Ishikawa (cell line): ENCODE results near the gene ADA.

ENCODE experiments used
- CEBPB ChIP-seq: IDR thresholded peaks from 2 replicates; pipeline ENCODE4 v1.6.1; 2012
- CREB1 ChIP-seq: IDR thresholded peaks from 2 replicates; pipeline ENCODE4 v1.6.1; 2012; ENCODE audit warnings: low read depth
- EGR1 ChIP-seq: IDR thresholded peaks from 2 replicates; pipeline ENCODE4 v1.6.1; 2012
- EP300 ChIP-seq: IDR thresholded peaks from 2 replicates; pipeline ENCODE4 v1.6.1; 2012; ENCODE audit warnings: borderline replicate concordance
- FOXM1 ChIP-seq: IDR thresholded peaks from 2 replicates; pipeline ENCODE4 v1.6.1; 2012; ENCODE audit warnings: low read depth, borderline replicate concordance
- NFIC ChIP-seq: IDR thresholded peaks from 2 replicates; pipeline ENCODE4 v1.6.1; 2012
- RAD21 ChIP-seq: IDR thresholded peaks from 2 replicates; pipeline ENCODE4 v1.6.1; 2012; ENCODE audit warnings: low read depth
- TAF1 ChIP-seq: IDR thresholded peaks from 2 replicates; pipeline ENCODE4 v1.6.1; 2012; ENCODE audit warnings: low read depth, mild to moderate bottlenecking
- TCF12 ChIP-seq: IDR thresholded peaks from 2 replicates; pipeline ENCODE4 v1.6.1; 2012; ENCODE audit warnings: low read depth
- TEAD4 ChIP-seq: IDR thresholded peaks from 2 replicates; pipeline ENCODE4 v1.6.1; 2012
- YY1 ChIP-seq: IDR thresholded peaks from 2 replicates; pipeline ENCODE4 v1.6.1; 2012; ENCODE audit warnings: low read depth
- ZBTB7A ChIP-seq: IDR thresholded peaks from 2 replicates; pipeline ENCODE4 v1.6.1; 2012; ENCODE audit warnings: low read depth
- TF ChIP-seq, protein P1 (sequence below): IDR thresholded peaks from 2 replicates; pipeline ENCODE4 v1.6.1; 2012
- TF ChIP-seq, protein P2 (sequence below): IDR thresholded peaks from 2 replicates; pipeline ENCODE4 v1.6.1; 2012; ENCODE audit warnings: low read depth, mild to moderate bottlenecking
- TF ChIP-seq, protein P3 (sequence below): IDR thresholded peaks from 2 replicates; pipeline ENCODE4 v1.6.1; 2012

ADA gene

DNA sequence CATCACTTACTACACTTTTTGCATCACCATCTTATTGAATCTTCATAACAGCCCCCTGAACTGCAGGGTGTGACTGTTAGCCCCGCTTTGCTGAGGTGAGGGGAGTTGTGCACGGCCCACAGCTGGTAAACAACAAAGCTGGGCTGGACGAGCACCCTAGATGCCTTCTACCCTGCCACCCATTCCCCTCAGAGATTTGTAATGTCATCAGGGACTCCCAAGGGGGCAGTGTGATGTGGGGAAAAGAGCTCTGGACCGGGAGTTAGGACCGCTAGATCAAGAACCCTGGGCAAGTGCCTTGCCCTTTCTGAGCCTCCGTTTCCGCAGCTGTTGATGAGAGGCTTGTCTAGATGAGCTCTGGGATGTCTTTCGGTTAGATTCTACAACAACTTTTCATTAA is 48.2 kb downstream of the ADA start:
- TF ChIP-seq, protein P1, sequence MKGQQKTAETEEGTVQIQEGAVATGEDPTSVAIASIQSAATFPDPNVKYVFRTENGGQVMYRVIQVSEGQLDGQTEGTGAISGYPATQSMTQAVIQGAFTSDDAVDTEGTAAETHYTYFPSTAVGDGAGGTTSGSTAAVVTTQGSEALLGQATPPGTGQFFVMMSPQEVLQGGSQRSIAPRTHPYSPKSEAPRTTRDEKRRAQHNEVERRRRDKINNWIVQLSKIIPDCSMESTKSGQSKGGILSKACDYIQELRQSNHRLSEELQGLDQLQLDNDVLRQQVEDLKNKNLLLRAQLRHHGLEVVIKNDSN = no peak
- TF ChIP-seq CEBPB = no peak
- TF ChIP-seq TAF1 = no peak
- TF ChIP-seq CREB1 = no peak
- TF ChIP-seq, protein P2, sequence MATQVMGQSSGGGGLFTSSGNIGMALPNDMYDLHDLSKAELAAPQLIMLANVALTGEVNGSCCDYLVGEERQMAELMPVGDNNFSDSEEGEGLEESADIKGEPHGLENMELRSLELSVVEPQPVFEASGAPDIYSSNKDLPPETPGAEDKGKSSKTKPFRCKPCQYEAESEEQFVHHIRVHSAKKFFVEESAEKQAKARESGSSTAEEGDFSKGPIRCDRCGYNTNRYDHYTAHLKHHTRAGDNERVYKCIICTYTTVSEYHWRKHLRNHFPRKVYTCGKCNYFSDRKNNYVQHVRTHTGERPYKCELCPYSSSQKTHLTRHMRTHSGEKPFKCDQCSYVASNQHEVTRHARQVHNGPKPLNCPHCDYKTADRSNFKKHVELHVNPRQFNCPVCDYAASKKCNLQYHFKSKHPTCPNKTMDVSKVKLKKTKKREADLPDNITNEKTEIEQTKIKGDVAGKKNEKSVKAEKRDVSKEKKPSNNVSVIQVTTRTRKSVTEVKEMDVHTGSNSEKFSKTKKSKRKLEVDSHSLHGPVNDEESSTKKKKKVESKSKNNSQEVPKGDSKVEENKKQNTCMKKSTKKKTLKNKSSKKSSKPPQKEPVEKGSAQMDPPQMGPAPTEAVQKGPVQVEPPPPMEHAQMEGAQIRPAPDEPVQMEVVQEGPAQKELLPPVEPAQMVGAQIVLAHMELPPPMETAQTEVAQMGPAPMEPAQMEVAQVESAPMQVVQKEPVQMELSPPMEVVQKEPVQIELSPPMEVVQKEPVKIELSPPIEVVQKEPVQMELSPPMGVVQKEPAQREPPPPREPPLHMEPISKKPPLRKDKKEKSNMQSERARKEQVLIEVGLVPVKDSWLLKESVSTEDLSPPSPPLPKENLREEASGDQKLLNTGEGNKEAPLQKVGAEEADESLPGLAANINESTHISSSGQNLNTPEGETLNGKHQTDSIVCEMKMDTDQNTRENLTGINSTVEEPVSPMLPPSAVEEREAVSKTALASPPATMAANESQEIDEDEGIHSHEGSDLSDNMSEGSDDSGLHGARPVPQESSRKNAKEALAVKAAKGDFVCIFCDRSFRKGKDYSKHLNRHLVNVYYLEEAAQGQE = no peak
- TF ChIP-seq YY1 = no peak

DNA sequence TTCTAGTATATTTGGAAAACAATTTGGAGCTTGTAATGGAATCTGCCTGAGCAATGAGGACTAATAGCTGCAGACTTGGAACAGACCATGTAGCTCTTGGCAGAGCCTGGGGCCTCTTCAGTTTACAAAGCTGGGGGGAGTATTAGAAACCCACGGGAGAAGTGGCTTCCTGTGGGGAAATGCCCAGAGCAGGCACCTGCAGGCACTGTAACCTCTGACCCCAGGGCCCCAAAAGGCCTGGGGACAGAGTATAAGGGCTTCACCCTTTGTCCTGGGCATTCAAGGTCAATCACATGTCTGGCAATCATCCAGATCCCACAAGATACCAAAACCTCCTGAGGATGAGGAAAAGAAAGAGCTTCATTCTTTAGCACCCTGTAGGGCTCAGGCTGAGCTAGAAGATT is 49.7 kb downstream of the ADA start:
- TF ChIP-seq EP300 = no peak
- TF ChIP-seq TAF1 = no peak
- TF ChIP-seq EGR1 = no peak
- TF ChIP-seq, protein P1 = no peak
- no peak for TF ChIP-seq TCF12
- TF ChIP-seq, protein P2 = no peak
- no peak for TF ChIP-seq YY1
- TF ChIP-seq CEBPB = no peak
- no peak for TF ChIP-seq RAD21
- TF ChIP-seq ZBTB7A = no peak
- no peak for TF ChIP-seq NFIC
- no peak for TF ChIP-seq TEAD4
- no peak for TF ChIP-seq FOXM1
- TF ChIP-seq CREB1 = no peak
- TF ChIP-seq, protein P3, sequence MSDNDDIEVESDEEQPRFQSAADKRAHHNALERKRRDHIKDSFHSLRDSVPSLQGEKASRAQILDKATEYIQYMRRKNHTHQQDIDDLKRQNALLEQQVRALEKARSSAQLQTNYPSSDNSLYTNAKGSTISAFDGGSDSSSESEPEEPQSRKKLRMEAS = no peak

DNA sequence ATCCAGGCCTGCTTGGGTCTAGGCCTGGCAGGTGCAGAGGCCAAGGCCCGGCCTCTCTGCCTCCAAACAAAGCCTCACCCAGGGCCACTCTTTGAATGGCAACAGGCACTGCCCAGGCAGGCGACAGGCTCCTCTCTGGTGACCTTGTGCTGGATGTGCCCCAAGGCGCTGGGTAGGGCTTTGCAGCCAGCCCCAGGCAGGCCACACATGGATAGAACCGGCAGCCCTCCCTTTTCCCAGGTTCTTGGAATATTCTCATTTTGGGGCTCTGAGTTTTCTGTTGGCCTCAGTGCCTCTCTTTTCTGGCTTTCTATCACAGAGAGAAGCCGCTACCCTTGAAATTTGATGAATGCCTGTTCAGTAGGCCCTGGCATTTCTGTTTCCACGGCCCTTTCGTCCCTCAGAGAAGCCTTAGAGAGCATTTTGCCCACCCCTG is 50.2 kb downstream of the ADA start:
- TF ChIP-seq EGR1 (no peak), TAF1 (no peak), NFIC (no peak), YY1 (no peak), TCF12 (no peak), CREB1 (no peak), RAD21 (no peak), TEAD4 (no peak), ZBTB7A (no peak)
- TF ChIP-seq, protein P1 = no peak
- TF ChIP-seq, protein P2 = no peak
- TF ChIP-seq, protein P3 = no peak

DNA sequence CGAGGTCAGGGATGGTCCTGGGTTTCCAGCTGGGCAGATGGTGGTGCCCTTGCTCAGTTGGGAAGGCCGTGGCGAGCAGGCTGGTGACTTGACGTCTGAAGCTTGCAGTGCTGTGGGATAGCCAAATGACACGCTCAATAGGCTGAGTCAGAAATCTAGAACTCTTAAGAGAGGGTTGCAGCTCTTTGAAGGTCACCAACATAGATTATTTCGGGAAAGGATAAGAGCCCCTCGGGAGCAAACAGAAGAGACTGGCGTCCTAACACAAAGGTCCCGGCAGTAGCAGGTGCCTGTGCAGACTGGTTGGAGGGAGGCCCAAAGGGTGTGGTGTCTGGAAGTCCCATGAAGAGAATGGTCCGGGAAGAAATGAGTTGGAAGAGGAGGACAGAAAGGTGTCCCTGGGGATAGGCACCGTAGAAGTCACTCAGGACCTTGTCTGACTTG is 50.7 kb downstream of the ADA start:
- TF ChIP-seq ZBTB7A = no peak

DNA sequence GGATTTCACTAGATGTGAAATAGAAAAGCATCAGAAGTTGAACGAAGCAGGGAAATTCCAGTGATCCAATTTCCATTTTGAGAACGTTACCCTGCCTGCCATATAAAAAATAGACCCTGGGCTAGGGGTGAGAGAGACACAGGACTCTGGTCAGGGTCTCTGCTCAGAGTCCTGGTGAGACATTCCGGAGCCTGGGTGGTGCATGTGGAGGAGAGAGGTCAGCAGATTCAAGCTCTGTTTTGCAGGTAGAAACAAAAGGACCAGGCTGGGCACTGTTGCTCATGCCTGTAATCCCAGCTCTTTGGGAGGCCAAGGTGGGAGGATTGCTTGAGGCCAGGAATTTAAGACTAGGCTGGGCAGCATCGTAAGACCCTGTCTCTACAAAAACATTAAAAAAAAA is 51.2 kb downstream of the ADA start:
- TF ChIP-seq, protein P3 = no peak
- TF ChIP-seq CREB1 = no peak
- TF ChIP-seq, protein P1 = no peak
- TF ChIP-seq NFIC = no peak
- no peak for TF ChIP-seq CEBPB
- no peak for TF ChIP-seq EGR1
- TF ChIP-seq TCF12 = no peak
- no peak for TF ChIP-seq FOXM1
- no peak for TF ChIP-seq YY1
- no peak for TF ChIP-seq ZBTB7A
- no peak for TF ChIP-seq RAD21
- TF ChIP-seq TEAD4 = no peak
- no peak for TF ChIP-seq TAF1
- TF ChIP-seq, protein P2 = no peak
- TF ChIP-seq EP300 = no peak
